C4-2B (cell line): Measurements from ENCODE around the gene CNTNAP5.

Experiments
- H3K27ac ChIP-seq: fragments of 450-650 bp; 2 replicates; pipeline ENCODE4 v1.5.1; 2017
- ZFX ChIP-seq: fragments of 450-650 bp; IDR thresholded peaks from 2 replicates; pipeline ENCODE4 v1.6.1; 2017
- TF ChIP-seq, protein P1 (sequence below): fragments of 450-650 bp; conservative IDR thresholded peaks from 2 replicates; pipeline ENCODE4 v1.5.1; 2017; ENCODE audit warnings: mild to moderate bottlenecking

The CNTNAP5 gene

DNA sequence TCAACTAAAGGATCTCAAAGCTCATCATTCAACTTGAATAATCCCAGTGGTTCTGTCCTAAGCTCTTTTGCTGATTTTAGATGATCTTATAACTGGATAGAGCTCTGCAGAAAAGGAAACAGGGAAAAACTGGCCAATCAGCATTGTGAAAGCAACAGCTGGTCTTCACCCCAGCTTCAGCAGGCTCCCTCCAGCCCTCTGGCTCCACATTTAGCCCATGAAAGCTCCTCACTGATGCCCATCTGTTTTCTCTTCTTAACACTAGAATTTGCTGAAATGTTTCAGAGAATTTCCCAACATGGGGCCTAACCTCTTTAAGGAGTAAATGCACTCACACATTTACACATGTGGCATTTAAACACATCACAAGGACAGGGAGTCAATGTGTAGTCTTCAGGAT lies 223.3 kb downstream of the CNTNAP5 start:
- TF ChIP-seq, protein P1, sequence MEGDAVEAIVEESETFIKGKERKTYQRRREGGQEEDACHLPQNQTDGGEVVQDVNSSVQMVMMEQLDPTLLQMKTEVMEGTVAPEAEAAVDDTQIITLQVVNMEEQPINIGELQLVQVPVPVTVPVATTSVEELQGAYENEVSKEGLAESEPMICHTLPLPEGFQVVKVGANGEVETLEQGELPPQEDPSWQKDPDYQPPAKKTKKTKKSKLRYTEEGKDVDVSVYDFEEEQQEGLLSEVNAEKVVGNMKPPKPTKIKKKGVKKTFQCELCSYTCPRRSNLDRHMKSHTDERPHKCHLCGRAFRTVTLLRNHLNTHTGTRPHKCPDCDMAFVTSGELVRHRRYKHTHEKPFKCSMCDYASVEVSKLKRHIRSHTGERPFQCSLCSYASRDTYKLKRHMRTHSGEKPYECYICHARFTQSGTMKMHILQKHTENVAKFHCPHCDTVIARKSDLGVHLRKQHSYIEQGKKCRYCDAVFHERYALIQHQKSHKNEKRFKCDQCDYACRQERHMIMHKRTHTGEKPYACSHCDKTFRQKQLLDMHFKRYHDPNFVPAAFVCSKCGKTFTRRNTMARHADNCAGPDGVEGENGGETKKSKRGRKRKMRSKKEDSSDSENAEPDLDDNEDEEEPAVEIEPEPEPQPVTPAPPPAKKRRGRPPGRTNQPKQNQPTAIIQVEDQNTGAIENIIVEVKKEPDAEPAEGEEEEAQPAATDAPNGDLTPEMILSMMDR, result no peak
- no peak for TF ChIP-seq ZFX
- no peak overlapping the region for H3K27ac ChIP-seq

DNA sequence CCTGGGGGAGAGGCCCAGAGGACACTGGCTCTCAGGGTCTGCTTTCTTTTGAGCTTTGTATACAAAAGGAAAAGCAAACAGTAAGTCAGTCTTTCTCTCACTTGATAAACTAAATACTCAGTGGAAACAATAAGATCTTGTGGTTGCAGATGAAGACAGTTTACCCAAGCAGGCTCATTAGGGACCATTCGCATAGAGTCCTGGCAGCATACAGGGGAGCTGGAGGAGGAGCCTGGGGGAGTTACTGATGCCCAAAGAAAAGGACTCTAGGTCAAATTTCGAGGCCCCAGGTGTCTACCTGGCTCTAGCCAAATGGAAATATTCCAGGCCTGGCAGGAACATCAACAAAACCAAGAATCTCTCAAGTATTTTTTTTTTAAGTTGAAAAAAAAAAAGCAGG lies 225.3 kb downstream of the CNTNAP5 start:
- TF ChIP-seq, protein P1, result no peak
- no peak for TF ChIP-seq ZFX
- no peak overlapping the region for H3K27ac ChIP-seq

DNA sequence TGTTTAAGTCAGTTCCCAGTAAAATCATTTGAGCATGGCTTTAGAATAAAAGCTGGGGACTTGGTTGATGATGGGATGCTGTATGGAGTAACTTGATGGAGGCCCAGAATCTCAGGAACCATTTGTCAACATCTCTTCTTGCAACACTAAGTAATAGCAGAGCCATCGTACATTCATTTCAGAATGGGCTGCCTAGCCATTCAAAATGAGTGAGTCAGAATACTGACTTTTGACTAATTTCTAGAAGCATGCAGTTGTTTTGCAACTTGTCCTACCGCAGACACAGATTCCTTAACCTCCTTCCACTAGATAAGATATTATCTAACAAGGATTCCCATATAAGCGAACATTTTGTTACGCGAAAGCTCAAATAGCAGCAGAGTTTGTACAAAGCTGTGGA lies 229.5 kb downstream of the CNTNAP5 start:
- TF ChIP-seq, protein P1, result no peak
- no peak for TF ChIP-seq ZFX
- no peak overlapping the region for H3K27ac ChIP-seq

GRCh38 chr2:124257120-124257519 lies 232.0 kb downstream of the CNTNAP5 start:
- no peak overlapping the region for H3K27ac ChIP-seq
- TF ChIP-seq, protein P1, result no peak
- TF ChIP-seq ZFX, result no peak

- H3K27ac ChIP-seq, result no peak overlapping the region
These were observed 233.2 kb downstream of the CNTNAP5 start for GRCh38 chr2:124258140-124258880.

DNA sequence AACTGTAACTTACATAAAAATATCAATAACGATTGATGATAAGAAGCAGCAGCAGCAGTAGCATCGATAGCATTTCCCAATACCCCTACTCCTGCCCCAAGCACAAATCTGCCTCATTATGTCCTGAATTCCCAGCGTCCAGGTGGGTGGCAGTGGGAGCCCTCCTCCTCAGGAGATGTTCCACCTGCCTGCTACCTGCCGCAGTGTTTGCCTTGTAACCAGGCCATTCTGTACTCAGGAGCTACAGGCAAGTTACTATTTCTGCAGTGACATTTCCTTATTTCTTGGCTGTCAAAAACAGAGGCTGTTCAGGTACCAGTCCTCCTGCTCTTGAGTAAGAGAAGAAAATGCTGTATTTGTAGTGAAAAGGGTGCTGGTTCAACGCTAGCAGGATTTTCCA lies 236.4 kb downstream of the CNTNAP5 start:
- no peak for TF ChIP-seq ZFX
- TF ChIP-seq, protein P1, result no peak
- no peak overlapping the region for H3K27ac ChIP-seq

More at GRCh38 chr2:124258140-124258880, 233.2 kb downstream of the CNTNAP5 start:
- TF ChIP-seq, protein P1, result no peak
- no peak for TF ChIP-seq ZFX

- TF ChIP-seq, protein P1, result no peak
- TF ChIP-seq ZFX, result no peak
- H3K27ac ChIP-seq, result no peak overlapping the region
These were observed 239.5 kb downstream of the CNTNAP5 start for GRCh38 chr2:124264551-124265091.
